Activated CD8-positive, alpha-beta memory T cell treated with anti-CD3 and anti-CD28 coated beads, Interleukin-2, amount 10 ng/mL, durations not matched to agents 7 days and 5 days (primary cell): ENCODE data around the gene WWTR1. TPM values are rescaled to one million over a fixed set of nuclear protein-coding genes. Genes with fewer than 3 reads are reported as not detected.

Source experiments
- ATAC-seq: fragments of 150-1000 bp; cut with Tn5 transposase; one replicate; pipeline ENCODE4 v1.10.0; 2021; ENCODE audit warnings: moderate library complexity
- CTCF ChIA-PET: fragments of 350-600 bp; sonication (Branson Sonifier 250); formaldehyde crosslinking; loops from one replicate; lab custom pipeline; 2021; ENCODE audit warnings: antibody characterized with exemption; lab: Charles Lee
- DNase-seq: peaks from one replicate; pipeline ENCODE4 v3.0.0-alpha.2; 2020
- H3K27ac Mint-ChIP-seq: one replicate; pipeline ENCODE4 v1.8.0; 2021; ENCODE audit warnings: mild to moderate bottlenecking, mixed read lengths
- H3K27me3 Mint-ChIP-seq: one replicate; pipeline ENCODE4 v1.8.0; 2021; ENCODE audit warnings: mixed read lengths
- H3K36me3 Mint-ChIP-seq: one replicate; pipeline ENCODE4 v1.8.0; 2021; ENCODE audit warnings: mild to moderate bottlenecking, mixed read lengths
- H3K4me1 Mint-ChIP-seq: one replicate; pipeline ENCODE4 v1.8.0; 2021; ENCODE audit warnings: mixed read lengths
- H3K4me3 Mint-ChIP-seq: one replicate; pipeline ENCODE4 v1.8.0; 2021; ENCODE audit warnings: mild to moderate bottlenecking, moderate library complexity, mixed read lengths
- H3K9me3 Mint-ChIP-seq: one replicate; pipeline ENCODE4 v1.8.0; 2022; ENCODE audit warnings: low read depth, mixed read lengths
- total RNA-seq, 2 experiments: library from RNA; stranded (reverse); gene quantifications; one replicate each; pipeline ENCODE4 v1.2.3, GENCODE V29; 2021

The WWTR1 gene
- 1 to 10 TPM; 1.8 to 3.8 TPM for total RNA-seq

GRCh38 chr3:149657926-149658743 lies at the start of gene WWTR1:
WWTR1 (minus strand) TSS chr3:149658025; CDS start chr3:149657306, 719 bp downstream.
- H3K27me3 Mint-ChIP-seq, result peaks cover 26% of the 10 kb centered on the region
- H3K4me3 Mint-ChIP-seq, result peak within 1 kb of the TSS; percentile 87
- H3K27ac Mint-ChIP-seq, result peak within 1 kb of the TSS; percentile 88
- H3K9me3 Mint-ChIP-seq, result no peaks in the 10 kb centered on the region
- peaks cover 31% of the 10 kb centered on the region for H3K4me1 Mint-ChIP-seq
- peak; percentile 79 for DNase-seq
- peak; percentile 85 for ATAC-seq
- no peaks in the 10 kb centered on the region for H3K36me3 Mint-ChIP-seq
- CTCF ChIA-PET, result interaction anchor here (0.9 to 3.1 kb wide), 15 partner anchors 10 to 150 kb away, joined by 3 to 30 read pairs (median 4); no protein-coding TSS in a partner anchor

- no peak overlapping the region for H3K4me3 Mint-ChIP-seq
- H3K27me3 Mint-ChIP-seq, result no peaks in the 10 kb centered on the region
- no peak overlapping the region for H3K27ac Mint-ChIP-seq
- CTCF ChIA-PET, result no interaction called here
- no peaks in the 10 kb centered on the region for H3K36me3 Mint-ChIP-seq
- no peak for ATAC-seq
- H3K4me1 Mint-ChIP-seq, result peaks cover 20% of the 10 kb centered on the region
- H3K9me3 Mint-ChIP-seq, result no peaks in the 10 kb centered on the region
- DNase-seq, result no peak
Measured at GRCh38 chr3:149706905-149707304, 49.1 kb upstream of the WWTR1 start.

- peaks cover 30% of the 10 kb centered on the region for H3K4me1 Mint-ChIP-seq
- no peaks in the 10 kb centered on the region for H3K9me3 Mint-ChIP-seq
- CTCF ChIA-PET, result interaction anchor here (0.6 to 1.7 kb wide), 3 partner anchors 11 to 194 kb away, joined by 3 to 7 read pairs (median 4); no protein-coding TSS in a partner anchor
- no peaks in the 10 kb centered on the region for H3K36me3 Mint-ChIP-seq
- DNase-seq, result no peak
- H3K27ac Mint-ChIP-seq, result no peak overlapping the region
- ATAC-seq, result no peak
- H3K27me3 Mint-ChIP-seq, result no peaks in the 10 kb centered on the region
- H3K4me3 Mint-ChIP-seq, result no peak overlapping the region
Measured at GRCh38 chr3:149705416-149705815, 47.6 kb upstream of the WWTR1 start.

- H3K27me3 Mint-ChIP-seq, result no peaks in the 10 kb centered on the region
- H3K9me3 Mint-ChIP-seq, result peaks cover 8% of the 10 kb centered on the region
- no peak overlapping the region for H3K4me3 Mint-ChIP-seq
- H3K36me3 Mint-ChIP-seq, result peaks cover 12% of the 10 kb centered on the region
- no peak overlapping the region for H3K27ac Mint-ChIP-seq
- peaks cover 30% of the 10 kb centered on the region for H3K4me1 Mint-ChIP-seq
- CTCF ChIA-PET, result interaction anchor here (1.7 kb wide), 1 partner anchor 105 kb away, joined by 4 read pairs; no protein-coding TSS in a partner anchor
- DNase-seq (no peak), ATAC-seq (no peak)
Measured at GRCh38 chr3:149703466-149703865, 45.6 kb upstream of the WWTR1 start.

- CTCF ChIA-PET, result interaction anchor here (1.7 kb wide), 1 partner anchor 106 kb away, joined by 4 read pairs; no protein-coding TSS in a partner anchor
- H3K4me1 Mint-ChIP-seq, result peaks cover 30% of the 10 kb centered on the region
- DNase-seq (no peak), ATAC-seq (peak; percentile 67)
- no peak overlapping the region for H3K4me3 Mint-ChIP-seq
- no peaks in the 10 kb centered on the region for H3K27me3 Mint-ChIP-seq
- peaks cover 17% of the 10 kb centered on the region for H3K36me3 Mint-ChIP-seq
- H3K27ac Mint-ChIP-seq, result peak overlapping the region; percentile 50
- H3K9me3 Mint-ChIP-seq, result peaks cover 13% of the 10 kb centered on the region
Measured at GRCh38 chr3:149702691-149703441, 45.0 kb upstream of the WWTR1 start.

GRCh38 chr3:149701977-149702350 lies 44.1 kb upstream of the WWTR1 start:
- CTCF ChIA-PET, result interaction anchor here (0.9 kb wide), 1 partner anchor 106 kb away, joined by 3 read pairs; no protein-coding TSS in a partner anchor
- H3K4me3 Mint-ChIP-seq, result peak overlapping the region; percentile 73
- peaks cover 30% of the 10 kb centered on the region for H3K4me1 Mint-ChIP-seq
- no peaks in the 10 kb centered on the region for H3K27me3 Mint-ChIP-seq
- no peak for DNase-seq
- ATAC-seq, result peak; percentile 83
- H3K27ac Mint-ChIP-seq, result peak overlapping the region; percentile 94
- H3K36me3 Mint-ChIP-seq, result peaks cover 25% of the 10 kb centered on the region
- H3K9me3 Mint-ChIP-seq, result peaks cover 18% of the 10 kb centered on the region

- Mint-ChIP-seq H3K27ac (peak overlapping the region; percentile 94), H3K9me3 (peaks cover 22% of the 10 kb centered on the region), H3K36me3 (peaks cover 28% of the 10 kb centered on the region), H3K27me3 (no peaks in the 10 kb centered on the region), H3K4me3 (peak overlapping the region; percentile 73), H3K4me1 (peaks cover 30% of the 10 kb centered on the region)
- CTCF ChIA-PET, result interaction anchor here (0.9 to 1.0 kb wide), 2 partner anchors 107 to 121 kb away, joined by 3 to 5 read pairs; no protein-coding TSS in a partner anchor
- DNase-seq, result peak; percentile 61
- peak; percentile 72 for ATAC-seq
Measured at GRCh38 chr3:149701206-149701976, 43.6 kb upstream of the WWTR1 start.

GRCh38 chr3:149688122-149688757 lies 30.4 kb upstream of the WWTR1 start:
- CTCF ChIA-PET, result interaction anchor here (1.0 kb wide), 1 partner anchor 30 kb away, joined by 4 read pairs; no protein-coding TSS in a partner anchor
- no peak for DNase-seq
- ATAC-seq, result no peak
- Mint-ChIP-seq H3K27me3 (peaks cover 6% of the 10 kb centered on the region), H3K9me3 (peaks cover 8% of the 10 kb centered on the region), H3K4me1 (no peaks in the 10 kb centered on the region), H3K27ac (no peak overlapping the region), H3K4me3 (no peak overlapping the region), H3K36me3 (peaks cover 5% of the 10 kb centered on the region)

- H3K9me3 Mint-ChIP-seq, result peaks cover 8% of the 10 kb centered on the region
- no peaks in the 10 kb centered on the region for H3K4me1 Mint-ChIP-seq
- peaks cover 5% of the 10 kb centered on the region for H3K36me3 Mint-ChIP-seq
- DNase-seq (no peak), ATAC-seq (no peak)
- peaks cover 6% of the 10 kb centered on the region for H3K27me3 Mint-ChIP-seq
- H3K27ac Mint-ChIP-seq, result no peak overlapping the region
- no peak overlapping the region for H3K4me3 Mint-ChIP-seq
- CTCF ChIA-PET, result interaction anchor here (0.9 kb wide), 1 partner anchor 121 kb away, joined by 3 read pairs; no protein-coding TSS in a partner anchor
Measured at GRCh38 chr3:149686996-149687395, 29.2 kb upstream of the WWTR1 start.

GRCh38 chr3:149678351-149678950 lies 20.6 kb upstream of the WWTR1 start:
- H3K4me1 Mint-ChIP-seq, result peaks cover 10% of the 10 kb centered on the region
- peaks cover 2% of the 10 kb centered on the region for H3K27me3 Mint-ChIP-seq
- DNase-seq (no peak), ATAC-seq (no peak)
- H3K36me3 Mint-ChIP-seq, result no peaks in the 10 kb centered on the region
- no peak overlapping the region for H3K4me3 Mint-ChIP-seq
- H3K9me3 Mint-ChIP-seq, result no peaks in the 10 kb centered on the region
- CTCF ChIA-PET, result no interaction called here
- no peak overlapping the region for H3K27ac Mint-ChIP-seq

GRCh38 chr3:149673393-149673792 lies 15.6 kb upstream of the WWTR1 start:
- DNase-seq (no peak), ATAC-seq (no peak)
- Mint-ChIP-seq H3K4me3 (no peak overlapping the region), H3K4me1 (peaks cover 5% of the 10 kb centered on the region), H3K27me3 (peaks cover 6% of the 10 kb centered on the region), H3K36me3 (no peaks in the 10 kb centered on the region), H3K27ac (no peak overlapping the region), H3K9me3 (no peaks in the 10 kb centered on the region)
- CTCF ChIA-PET, result no interaction called here
